Keratinocyte (primary cell): ENCODE measurements around the gene NEU4. TPM values are rescaled to one million over a fixed set of nuclear protein-coding genes. Genes with fewer than 3 reads are reported as not detected.
"Not testable (repeated sequence)": the region's sequence is repeated elsewhere in the genome, so short reads cannot be mapped to it uniquely, and the experiment has no call there.

ENCODE experiments used
- DNase-seq: peaks from one replicate; pipeline ENCODE4 v3.0.0-alpha.2; 2011; ENCODE audit warnings: low read depth, missing footprints, low spot score
- FAIRE-seq: peaks from 2 replicates; lab custom pipeline; 2011; peaks lifted over from hg19 to GRCh38; lab: Jason Lieb, UNC
- H2AFZ ChIP-seq: 2 replicates; pipeline ENCODE4 v1.6.0; 2012; ENCODE audit warnings: low read length, control low read depth, inconsistent platforms; ENCODE audit not compliant: control insufficient read depth
- H3K27ac ChIP-seq: 2 replicates; pipeline ENCODE4 v1.5.1; 2011; ENCODE audit warnings: low read length; ENCODE audit not compliant: control insufficient read depth, insufficient read depth
- H3K27me3 ChIP-seq: 3 replicates; pipeline ENCODE4 v1.6.0; 2011; ENCODE audit warnings: low read length; ENCODE audit not compliant: control insufficient read depth, insufficient read depth; ENCODE audit errors: extremely low read depth
- H3K36me3 ChIP-seq, 2 experiments: 2 replicates in 1 of 2; 3 replicates in 1 of 2; pipeline ENCODE4 v1.5.1; 2011; ENCODE audit warnings: low read length in 2 of 2, mild to moderate bottlenecking in 1 of 2; ENCODE audit not compliant: control insufficient read depth in 2 of 2, insufficient read depth in 2 of 2; ENCODE audit errors: extremely low read depth in 1 of 2
- H3K4me1 ChIP-seq: 3 replicates; pipeline ENCODE4 v1.5.1; 2011; ENCODE audit warnings: low read length; ENCODE audit not compliant: control insufficient read depth, insufficient read depth; ENCODE audit errors: extremely low read depth
- H3K4me2 ChIP-seq: 3 replicates; pipeline ENCODE4 v1.6.0; 2011; ENCODE audit warnings: low read depth, low read length; ENCODE audit not compliant: control insufficient read depth, insufficient read depth; ENCODE audit errors: extremely low read depth
- H3K4me3 ChIP-seq, 3 experiments: fragments of 200-600 bp in 1 of 3; sonication (generic) in 1 of 3; 2 replicates in 2 of 3; 3 replicates in 1 of 3; pipeline ENCODE4 v1.5.1; 2011 to 2016; ENCODE audit warnings: low read length in 3 of 3, mild to moderate bottlenecking in 3 of 3, control low read depth in 2 of 3, inconsistent platforms in 1 of 3, low read depth in 1 of 3, mixed read lengths in 1 of 3, mixed run types in 1 of 3, moderate library complexity in 1 of 3; ENCODE audit not compliant: control insufficient read depth in 2 of 3, insufficient read depth in 2 of 3; ENCODE audit errors: extremely low read depth in 1 of 3
- H3K79me2 ChIP-seq: 2 replicates; pipeline ENCODE4 v1.6.0; 2012; ENCODE audit warnings: low read length; ENCODE audit not compliant: control insufficient read depth, insufficient read depth
- H3K9ac ChIP-seq: 3 replicates; pipeline ENCODE4 v1.6.0; 2011; ENCODE audit warnings: low read length; ENCODE audit not compliant: control insufficient read depth, insufficient read depth; ENCODE audit errors: extremely low read depth
- H3K9me1 ChIP-seq: 3 replicates; pipeline ENCODE4 v1.6.0; 2011; ENCODE audit warnings: low read length; ENCODE audit not compliant: control insufficient read depth, insufficient read depth; ENCODE audit errors: extremely low read depth
- H3K9me3 ChIP-seq: 2 replicates; pipeline ENCODE4 v1.5.1; 2012; ENCODE audit warnings: low read depth, low read length; ENCODE audit not compliant: control insufficient read depth
- H4K20me1 ChIP-seq: 3 replicates; pipeline ENCODE4 v1.6.0; 2011; ENCODE audit warnings: low read length; ENCODE audit not compliant: control insufficient read depth, insufficient read depth; ENCODE audit errors: extremely low read depth
- EZH2 ChIP-seq: IDR thresholded peaks from one replicate; pipeline ENCODE4 v1.6.1; 2012; ENCODE audit warnings: inconsistent platforms, mild to moderate bottlenecking, low read length, moderate library complexity
- dilution Hi-C: fragments of 300-500 bp; cut with MboI; formaldehyde crosslinking; loops from one replicate; pipeline ENCODE4 v1.7.0; 2020; ENCODE audit warnings: low sequenced_read_pairs; ENCODE audit not compliant: extremely low pct_ligation_motif_present
- polyA plus RNA-seq, 5 experiments: library from polyadenylated mRNA; depleted of rRNA in 3 of 5; stranded (reverse) in 3 of 5; stranded (forward) in 1 of 5; unstranded in 1 of 5; fragments of >200 nt; gene quantifications; 1 replicate in 1 of 5; 2 replicates in 3 of 5; 3 replicates in 1 of 5; pipeline versions ENCODE4 v1.2.1 to v1.2.3, GENCODE V29; 2011 to 2012; ENCODE audit warnings: missing spikeins in 2 of 5, low read depth in 1 of 5, low replicate concordance in 1 of 5
- TF ChIP-seq, protein P1 (sequence below), 3 experiments: IDR thresholded peaks in 1 of 3; conservative IDR thresholded peaks in 1 of 3; optimal IDR thresholded peaks in 1 of 3; 2 replicates in 2 of 3; 3 replicates in 1 of 3; pipeline versions ENCODE3 to v1.5.1; 2011; ENCODE audit warnings: low read length in 3 of 3, mild to moderate bottlenecking in 3 of 3, moderate library complexity in 2 of 3, control low read depth in 1 of 3, inconsistent platforms in 1 of 3; ENCODE audit not compliant: insufficient read depth in 2 of 3; ENCODE audit errors: extremely low read depth in 1 of 3

The NEU4 gene
- polyA plus RNA-seq, 1 donor (not counting 4 experiments of a cell fraction or from before 2014, with no cell fraction given), result not detected

DNA sequence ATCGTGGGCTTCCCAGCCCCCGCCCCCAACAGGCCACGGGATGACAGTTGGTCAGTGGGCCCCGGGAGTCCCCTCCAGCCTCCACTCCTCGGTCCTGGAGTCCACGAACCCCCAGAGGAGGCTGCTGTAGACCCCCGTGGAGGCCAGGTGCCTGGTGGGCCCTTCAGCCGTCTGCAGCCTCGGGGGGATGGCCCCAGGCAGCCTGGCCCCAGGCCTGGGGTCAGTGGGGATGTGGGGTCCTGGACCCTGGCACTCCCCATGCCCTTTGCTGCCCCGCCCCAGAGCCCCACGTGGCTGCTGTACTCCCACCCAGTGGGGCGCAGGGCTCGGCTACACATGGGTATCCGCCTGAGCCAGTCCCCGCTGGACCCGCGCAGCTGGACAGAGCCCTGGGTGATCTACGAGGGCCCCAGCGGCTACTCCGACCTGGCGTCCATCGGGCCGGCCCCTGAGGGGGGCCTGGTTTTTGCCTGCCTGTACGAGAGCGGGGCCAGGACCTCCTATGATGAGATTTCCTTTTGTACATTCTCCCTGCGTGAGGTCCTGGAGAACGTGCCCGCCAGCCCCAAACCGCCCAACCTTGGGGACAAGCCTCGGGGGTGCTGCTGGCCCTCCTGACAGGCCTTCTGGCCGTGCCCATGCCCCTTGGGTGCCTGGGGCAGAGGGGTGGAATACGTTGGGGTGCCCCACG, 7.6 kb downstream of the NEU4 start:
- TF ChIP-seq, protein P1, sequence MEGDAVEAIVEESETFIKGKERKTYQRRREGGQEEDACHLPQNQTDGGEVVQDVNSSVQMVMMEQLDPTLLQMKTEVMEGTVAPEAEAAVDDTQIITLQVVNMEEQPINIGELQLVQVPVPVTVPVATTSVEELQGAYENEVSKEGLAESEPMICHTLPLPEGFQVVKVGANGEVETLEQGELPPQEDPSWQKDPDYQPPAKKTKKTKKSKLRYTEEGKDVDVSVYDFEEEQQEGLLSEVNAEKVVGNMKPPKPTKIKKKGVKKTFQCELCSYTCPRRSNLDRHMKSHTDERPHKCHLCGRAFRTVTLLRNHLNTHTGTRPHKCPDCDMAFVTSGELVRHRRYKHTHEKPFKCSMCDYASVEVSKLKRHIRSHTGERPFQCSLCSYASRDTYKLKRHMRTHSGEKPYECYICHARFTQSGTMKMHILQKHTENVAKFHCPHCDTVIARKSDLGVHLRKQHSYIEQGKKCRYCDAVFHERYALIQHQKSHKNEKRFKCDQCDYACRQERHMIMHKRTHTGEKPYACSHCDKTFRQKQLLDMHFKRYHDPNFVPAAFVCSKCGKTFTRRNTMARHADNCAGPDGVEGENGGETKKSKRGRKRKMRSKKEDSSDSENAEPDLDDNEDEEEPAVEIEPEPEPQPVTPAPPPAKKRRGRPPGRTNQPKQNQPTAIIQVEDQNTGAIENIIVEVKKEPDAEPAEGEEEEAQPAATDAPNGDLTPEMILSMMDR (optimal IDR thresholded peaks at IDR 0.05 in 1 of 3, IDR thresholded peaks at IDR 0.05 in 1 of 3, conservative IDR thresholded peaks at IDR 0.05 in 1 of 3; ENCODE audit: extremely low read depth in 1 of 3, insufficient read depth in 2 of 3, low read length in 3 of 3), result no peak
- no peak for TF ChIP-seq EZH2
- Histone ChIP-seq H3K9ac (no peak overlapping the region), H3K36me3 (no peaks in the 10 kb centered on the region), H3K4me1 (no peaks in the 10 kb centered on the region), H3K27me3 (peaks cover 12% of the 10 kb centered on the region), H2AFZ (no peak overlapping the region), H3K9me1 (no peaks in the 10 kb centered on the region), H3K79me2 (no peaks in the 10 kb centered on the region), H3K4me2 (no peak overlapping the region), H3K27ac (no peak overlapping the region), H4K20me1 (no peaks in the 10 kb centered on the region), H3K9me3 (no peaks in the 10 kb centered on the region), H3K4me3 (no peak overlapping the region)
- dilution Hi-C loops, result no loop called here
- no peak for DNase-seq
- no peak for FAIRE-seq

DNA sequence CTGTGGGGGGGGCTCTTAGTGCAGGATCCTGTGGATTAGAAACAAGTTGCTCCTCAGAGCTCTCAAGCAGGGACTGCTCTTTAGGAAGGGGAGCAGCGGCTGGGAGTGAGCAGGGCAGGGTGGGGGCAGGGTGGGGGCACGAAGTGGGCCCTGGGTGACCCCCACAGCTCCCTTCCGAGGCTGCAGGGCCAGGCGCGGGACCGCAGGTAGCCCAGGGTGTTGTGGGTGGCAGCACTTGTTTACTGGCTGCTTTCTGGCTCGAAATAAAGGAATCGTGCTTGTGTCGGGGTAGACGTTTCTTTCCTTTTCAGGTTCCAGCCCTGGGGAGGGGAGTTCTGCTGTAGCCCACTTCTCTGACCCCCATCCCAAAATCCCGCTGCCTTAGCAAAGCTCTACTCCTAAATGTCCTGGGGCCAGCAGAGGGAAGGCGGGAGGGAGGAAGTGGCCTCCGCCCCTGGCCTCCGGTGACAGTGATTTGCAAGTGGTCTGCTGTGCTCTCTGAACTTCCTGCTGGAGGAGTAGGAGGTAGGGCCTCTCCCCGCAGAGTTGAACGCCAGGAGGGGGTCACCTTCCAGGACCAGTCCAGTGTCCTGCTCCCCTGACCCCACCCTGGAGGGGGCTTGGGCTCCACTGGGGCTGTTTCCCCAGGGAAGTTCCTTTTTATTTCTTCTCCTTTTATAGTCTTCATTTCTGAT, 8.3 kb downstream of the NEU4 start:
- peaks cover 12% of the 10 kb centered on the region for H3K27me3 ChIP-seq
- DNase-seq, result no peak
- no peak overlapping the region for H3K27ac ChIP-seq
- H3K9me1 ChIP-seq, result no peaks in the 10 kb centered on the region
- H3K4me2 ChIP-seq, result no peak overlapping the region
- H3K9me3 ChIP-seq, result no peaks in the 10 kb centered on the region
- H3K79me2 ChIP-seq, result no peaks in the 10 kb centered on the region
- no peaks in the 10 kb centered on the region for H3K36me3 ChIP-seq
- no peak overlapping the region for H2AFZ ChIP-seq
- no peak overlapping the region for H3K4me3 ChIP-seq
- dilution Hi-C loops, result no loop called here
- TF ChIP-seq EZH2, result no peak
- TF ChIP-seq, protein P1 (optimal IDR thresholded peaks at IDR 0.05 in 1 of 3, IDR thresholded peaks at IDR 0.05 in 1 of 3, conservative IDR thresholded peaks at IDR 0.05 in 1 of 3; ENCODE audit: extremely low read depth in 1 of 3, insufficient read depth in 2 of 3, low read length in 3 of 3), result no peak
- H3K9ac ChIP-seq, result no peak overlapping the region
- no peaks in the 10 kb centered on the region for H4K20me1 ChIP-seq
- FAIRE-seq, result no peak
- no peaks in the 10 kb centered on the region for H3K4me1 ChIP-seq

DNA sequence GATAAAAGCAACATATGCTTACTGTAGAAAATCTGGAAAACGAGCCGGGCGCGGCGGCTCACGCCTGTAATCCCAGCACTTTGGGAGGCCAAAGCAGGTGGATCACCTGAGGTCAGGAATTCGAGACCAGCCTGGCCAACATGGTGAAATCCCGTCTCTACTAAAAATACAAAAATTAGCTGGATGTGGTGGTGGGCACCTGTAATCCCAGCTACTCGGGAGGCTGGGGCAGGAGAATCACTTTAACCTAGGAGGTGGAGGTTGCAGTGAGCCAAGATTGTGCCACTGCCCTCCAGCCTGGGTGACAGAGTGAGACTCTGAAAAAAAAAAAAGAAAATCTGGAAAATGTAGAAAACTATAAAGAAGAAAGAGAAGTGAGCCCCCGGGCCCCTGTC, 8.8 kb downstream of the NEU4 start:
- H3K27me3 ChIP-seq, result peaks cover 12% of the 10 kb centered on the region
- H3K4me1 ChIP-seq, H3K36me3 ChIP-seq, DNase-seq, dilution Hi-C loops, H3K4me3 ChIP-seq, H2AFZ ChIP-seq, H3K79me2 ChIP-seq, H3K9me1 ChIP-seq, FAIRE-seq, H4K20me1 ChIP-seq, H3K9me3 ChIP-seq, H3K27ac ChIP-seq, H3K9ac ChIP-seq, H3K4me2 ChIP-seq: not testable (repeated sequence)
